GM19467 (cell line): ENCODE measurements around the gene EDN1.

Source experiments
- ATAC-seq: cut with Tn5 transposase; IDR thresholded peaks from one replicate; pipeline ENCODE4 v1.9.1; 2021; ENCODE audit warnings: mild to moderate bottlenecking, moderate library complexity; ENCODE audit not compliant: unreplicated experiment

Gene EDN1

GRCh38 chr6:12293931-12294807, 4.0 kb downstream of the EDN1 start:
- ATAC-seq = no peak

- no peak for ATAC-seq
Observed at GRCh38 chr6:12294851-12295536, 4.8 kb downstream of the EDN1 start.

- ATAC-seq = no peak
Observed at GRCh38 chr6:12295558-12296254, 5.5 kb downstream of the EDN1 start.

- no peak for ATAC-seq
Observed at GRCh38 chr6:12296255-12296573, 6.1 kb downstream of the EDN1 start.

GRCh38 chr6:12296604-12297003, 6.4 kb downstream of the EDN1 start:
- no peak for ATAC-seq

GRCh38 chr6:12297363-12298016, 7.3 kb downstream of the EDN1 start:
- no peak for ATAC-seq

- no peak for ATAC-seq
Observed at GRCh38 chr6:12298017-12298978, 8.1 kb downstream of the EDN1 start.

- ATAC-seq = no peak
Observed at GRCh38 chr6:12298995-12299394, 8.8 kb downstream of the EDN1 start.

- no peak for ATAC-seq
Observed at GRCh38 chr6:12301018-12301417, 10.9 kb downstream of the EDN1 start.

- no peak for ATAC-seq
Observed at GRCh38 chr6:12304487-12304886, 14.3 kb downstream of the EDN1 start.

- ATAC-seq = no peak
Observed at GRCh38 chr6:12309070-12309469, 18.9 kb downstream of the EDN1 start.

- ATAC-seq = no peak
Observed at GRCh38 chr6:12311106-12311505, 20.9 kb downstream of the EDN1 start.

GRCh38 chr6:12312736-12313135, 22.6 kb downstream of the EDN1 start:
- ATAC-seq = no peak

GRCh38 chr6:12313306-12313991, 23.3 kb downstream of the EDN1 start:
- no peak for ATAC-seq

GRCh38 chr6:12313992-12314589, 23.9 kb downstream of the EDN1 start:
- ATAC-seq = no peak

- ATAC-seq = no peak
Observed at GRCh38 chr6:12314751-12315150, 24.6 kb downstream of the EDN1 start.

- no peak for ATAC-seq
Observed at GRCh38 chr6:12315292-12316081, 25.3 kb downstream of the EDN1 start.

- ATAC-seq = no peak
Observed at GRCh38 chr6:12318749-12319148, 28.6 kb downstream of the EDN1 start.
